ENCODE data around the gene ADD1.

DNA sequence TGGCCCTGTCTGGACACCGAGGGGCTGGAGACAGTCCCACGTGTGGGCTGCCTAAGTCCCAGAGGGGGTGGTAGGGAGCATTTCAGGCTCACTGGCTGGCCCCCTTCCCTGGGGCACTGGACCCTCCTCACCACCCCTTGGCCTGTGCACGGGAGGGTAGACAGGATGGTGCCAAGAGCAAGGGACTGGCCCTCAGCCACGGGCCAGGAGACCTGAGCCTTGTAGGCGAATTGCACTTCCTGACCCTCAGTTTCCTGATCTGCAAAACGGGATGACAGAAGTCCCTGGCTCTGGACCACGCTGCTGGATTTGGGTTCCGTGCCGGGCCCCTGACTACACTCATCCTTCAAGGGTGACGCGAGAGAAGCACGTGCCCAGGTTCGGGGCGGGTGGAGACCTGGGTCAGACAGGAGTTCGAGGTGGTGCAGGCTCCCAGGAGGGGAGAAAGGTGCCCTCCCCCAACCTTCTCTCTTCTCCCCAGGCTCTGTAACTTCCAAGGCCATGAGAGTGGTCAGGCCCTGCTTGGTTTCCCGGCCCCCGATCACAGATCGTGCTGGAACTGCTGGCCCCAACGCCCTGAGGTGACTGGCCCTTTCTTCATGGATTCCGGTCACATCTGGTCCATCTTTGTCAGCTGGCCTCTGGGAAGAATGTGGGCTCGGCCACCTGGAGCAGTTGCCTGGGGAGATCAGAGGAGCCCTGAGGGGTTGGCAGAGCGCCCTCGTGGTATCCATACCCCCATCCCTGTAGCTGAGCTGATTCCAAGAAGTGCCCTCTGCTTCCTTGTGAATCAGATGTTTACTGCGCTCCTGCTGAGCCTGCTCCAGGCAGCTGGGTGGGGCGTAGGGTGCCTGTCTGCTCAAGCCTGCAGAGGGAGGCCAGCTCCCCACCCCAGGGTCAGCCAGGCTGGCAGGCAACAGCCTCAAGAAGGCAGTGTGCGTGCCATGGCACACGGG lies 47.5 kb upstream of the ADD1 start:
- TF ChIP-seq, protein P1, sequence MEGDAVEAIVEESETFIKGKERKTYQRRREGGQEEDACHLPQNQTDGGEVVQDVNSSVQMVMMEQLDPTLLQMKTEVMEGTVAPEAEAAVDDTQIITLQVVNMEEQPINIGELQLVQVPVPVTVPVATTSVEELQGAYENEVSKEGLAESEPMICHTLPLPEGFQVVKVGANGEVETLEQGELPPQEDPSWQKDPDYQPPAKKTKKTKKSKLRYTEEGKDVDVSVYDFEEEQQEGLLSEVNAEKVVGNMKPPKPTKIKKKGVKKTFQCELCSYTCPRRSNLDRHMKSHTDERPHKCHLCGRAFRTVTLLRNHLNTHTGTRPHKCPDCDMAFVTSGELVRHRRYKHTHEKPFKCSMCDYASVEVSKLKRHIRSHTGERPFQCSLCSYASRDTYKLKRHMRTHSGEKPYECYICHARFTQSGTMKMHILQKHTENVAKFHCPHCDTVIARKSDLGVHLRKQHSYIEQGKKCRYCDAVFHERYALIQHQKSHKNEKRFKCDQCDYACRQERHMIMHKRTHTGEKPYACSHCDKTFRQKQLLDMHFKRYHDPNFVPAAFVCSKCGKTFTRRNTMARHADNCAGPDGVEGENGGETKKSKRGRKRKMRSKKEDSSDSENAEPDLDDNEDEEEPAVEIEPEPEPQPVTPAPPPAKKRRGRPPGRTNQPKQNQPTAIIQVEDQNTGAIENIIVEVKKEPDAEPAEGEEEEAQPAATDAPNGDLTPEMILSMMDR (IDR thresholded peaks at IDR 0.05): no peak
- no peak for TF ChIP-seq EZH2 (IDR thresholded peaks at IDR 0.05)

Measured in neural progenitor cell (in vitro differentiated cells).